Dendritic cell treated with granulocyte-macrophage colony-stimulating factor and Interleukin-4, amounts not matched to agents 40 ng/mL and 50 ng/mL, for 4 days (primary cell): ENCODE results near the gene LRCH1.
"Not testable (repeated sequence)": the region's sequence is repeated elsewhere in the genome, so short reads cannot be mapped to it uniquely, and the experiment has no call there.

Source experiments
- H3K27ac Mint-ChIP-seq: one replicate; pipeline ENCODE4 v1.8.0; 2022; ENCODE audit warnings: mild to moderate bottlenecking, mixed read lengths
- H3K27me3 Mint-ChIP-seq: one replicate; pipeline ENCODE4 v1.8.0; 2022; ENCODE audit warnings: mild to moderate bottlenecking, mixed read lengths
- H3K36me3 Mint-ChIP-seq: one replicate; pipeline ENCODE4 v1.8.0; 2022; ENCODE audit warnings: low read depth, mixed read lengths
- H3K4me1 Mint-ChIP-seq: one replicate; pipeline ENCODE4 v1.8.0; 2022; ENCODE audit warnings: low read depth, mixed read lengths
- H3K4me3 Mint-ChIP-seq: one replicate; pipeline ENCODE4 v1.8.0; 2022; ENCODE audit warnings: mild to moderate bottlenecking, moderate library complexity, mixed read lengths
- H3K9me3 Mint-ChIP-seq: one replicate; pipeline ENCODE4 v1.8.0; 2022; ENCODE audit warnings: mixed read lengths
- intact Hi-C: fragments of 100-400 bp; cut with micrococcal nuclease; formaldehyde crosslinking; loops from one replicate; pipeline ENCODE4 v1.15.0; 2022

LRCH1 gene

GRCh38 chr13:46552889-46553520 lies at the start of gene LRCH1:
LRCH1 (plus strand) TSS chr13:46553170; CDS start chr13:46553397, 227 bp downstream.
- Mint-ChIP-seq H3K27ac (peak within 1 kb of the TSS; percentile 90), H3K9me3 (no peaks in the 10 kb centered on the region), H3K4me1 (peaks cover 39% of the 10 kb centered on the region), H3K4me3 (peak within 1 kb of the TSS; percentile 83), H3K27me3 (peaks cover 5% of the 10 kb centered on the region), H3K36me3 (peaks cover 21% of the 10 kb centered on the region)
- intact Hi-C loops: loop anchor here (2.0 to 5.0 kb wide), 2 partner anchors 44 to 244 kb away; partner anchors contain the start of gene ESD

- H3K27ac Mint-ChIP-seq: no peak overlapping the region
- peaks cover 62% of the 10 kb centered on the region for H3K27me3 Mint-ChIP-seq
- no peaks in the 10 kb centered on the region for H3K9me3 Mint-ChIP-seq
- intact Hi-C loops: no loop called here
- H3K4me3 Mint-ChIP-seq: no peak overlapping the region
- H3K4me1 Mint-ChIP-seq: peaks cover 14% of the 10 kb centered on the region
- no peaks in the 10 kb centered on the region for H3K36me3 Mint-ChIP-seq
Measured at GRCh38 chr13:46504036-46504435, 48.9 kb upstream of the LRCH1 start.

DNA sequence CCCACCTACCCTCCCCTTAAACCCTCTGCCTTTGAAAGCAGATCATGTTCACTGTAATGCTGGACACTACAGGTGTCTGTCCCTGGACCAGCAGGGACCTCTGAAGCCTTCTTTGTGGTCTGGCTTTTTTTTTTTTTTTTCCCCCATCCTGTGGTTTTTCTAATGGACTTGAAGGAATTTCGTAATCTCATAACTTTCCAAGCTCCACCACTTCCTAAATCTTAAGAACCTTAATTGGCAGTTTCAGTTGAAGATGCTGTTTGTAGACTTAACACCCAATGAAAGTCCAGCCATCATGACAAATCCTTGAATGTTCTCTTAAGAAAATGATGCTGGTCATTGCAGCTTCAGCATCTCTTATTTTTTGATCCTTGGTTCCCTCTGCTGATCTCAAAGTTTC lies 45.0 kb upstream of the LRCH1 start:
- peaks cover 14% of the 10 kb centered on the region for H3K4me1 Mint-ChIP-seq
- peaks cover 74% of the 10 kb centered on the region for H3K27me3 Mint-ChIP-seq
- no peak overlapping the region for H3K27ac Mint-ChIP-seq
- no peak overlapping the region for H3K4me3 Mint-ChIP-seq
- H3K9me3 Mint-ChIP-seq: no peaks in the 10 kb centered on the region
- H3K36me3 Mint-ChIP-seq: no peaks in the 10 kb centered on the region
- intact Hi-C loops: no loop called here

DNA sequence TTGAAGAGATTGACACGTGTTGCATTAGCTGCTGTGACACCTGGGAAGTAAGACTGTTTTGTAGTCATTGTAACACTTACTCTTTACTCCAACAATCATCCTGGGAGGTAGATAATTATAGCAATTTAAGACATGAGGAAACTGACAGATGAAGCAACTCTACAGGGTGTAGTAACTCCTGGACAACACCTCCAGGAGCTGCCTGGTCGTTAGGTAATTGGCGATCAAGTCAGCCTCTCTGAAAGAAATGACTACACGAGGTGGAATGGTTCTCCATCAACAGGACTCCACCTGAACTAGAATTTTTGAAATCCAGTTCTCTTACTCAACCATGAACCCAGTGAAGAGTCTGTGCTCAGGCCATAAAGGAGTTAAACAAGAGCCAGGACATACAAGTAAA lies 43.0 kb upstream of the LRCH1 start:
- Mint-ChIP-seq H3K27ac (no peak overlapping the region), H3K4me3 (no peak overlapping the region), H3K27me3 (peaks cover 63% of the 10 kb centered on the region), H3K4me1 (peaks cover 14% of the 10 kb centered on the region), H3K36me3 (no peaks in the 10 kb centered on the region), H3K9me3 (no peaks in the 10 kb centered on the region)
- intact Hi-C loops: no loop called here

GRCh38 chr13:46515803-46516202 lies 37.2 kb upstream of the LRCH1 start:
- Mint-ChIP-seq H3K27ac (no peak overlapping the region), H3K4me3 (no peak overlapping the region), H3K9me3 (no peaks in the 10 kb centered on the region), H3K36me3 (no peaks in the 10 kb centered on the region), H3K4me1 (peaks cover 11% of the 10 kb centered on the region), H3K27me3 (peaks cover 28% of the 10 kb centered on the region)
- intact Hi-C loops: no loop called here

DNA sequence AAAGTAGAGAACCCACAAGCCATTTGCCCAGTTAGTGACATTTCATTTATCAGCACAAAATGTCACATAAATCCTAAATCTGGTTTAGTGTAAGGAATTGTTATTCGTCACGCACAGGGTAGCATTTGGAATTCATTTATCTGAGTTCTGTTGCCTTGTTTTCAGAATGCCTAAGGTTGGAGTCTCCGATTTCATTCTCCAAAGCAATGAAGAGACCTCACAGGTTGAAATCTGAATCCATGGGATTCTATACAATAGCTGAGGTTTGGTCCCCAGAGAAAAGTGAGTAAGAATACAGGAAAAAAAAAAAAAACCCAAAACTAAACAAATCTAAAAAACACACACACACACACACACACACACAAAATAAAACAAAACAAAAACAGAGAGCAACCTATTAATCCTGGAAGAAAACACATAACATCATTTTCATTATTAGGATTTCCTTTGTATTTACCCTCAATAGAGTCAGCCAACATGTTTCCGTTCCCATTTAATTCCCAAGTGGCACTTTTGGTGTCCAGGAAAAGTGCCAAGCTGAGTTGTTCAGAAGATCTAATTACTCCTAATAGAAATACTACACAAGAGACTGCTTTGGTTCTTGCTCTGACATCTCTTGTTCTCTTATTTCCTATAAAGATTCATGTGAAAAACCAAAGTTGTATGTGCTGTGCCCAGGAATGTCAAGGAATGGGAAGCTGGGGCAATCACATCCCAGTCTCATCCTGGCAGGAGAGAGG lies 36.2 kb upstream of the LRCH1 start:
- intact Hi-C loops: no loop called here
- H3K27me3 Mint-ChIP-seq: peaks cover 25% of the 10 kb centered on the region

DNA sequence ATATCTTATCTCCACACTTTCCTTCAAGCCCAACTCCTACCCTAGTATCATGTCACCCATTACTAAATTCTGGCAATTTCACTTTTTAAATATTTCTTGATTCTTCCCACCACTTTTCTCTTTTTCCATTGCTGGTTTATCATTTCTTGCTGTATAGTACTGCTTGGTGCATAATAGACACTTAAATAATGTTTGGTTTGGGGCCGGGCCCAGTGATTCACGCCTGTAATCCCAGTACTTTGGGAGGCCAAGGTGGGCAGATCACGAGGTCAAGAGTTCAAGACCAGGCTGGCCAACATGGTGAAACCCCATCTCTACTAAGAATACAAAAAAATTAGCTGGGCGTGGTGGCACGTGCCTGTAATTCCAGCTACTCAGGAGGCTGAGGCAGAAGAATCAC lies 35.2 kb upstream of the LRCH1 start:
- H3K27ac Mint-ChIP-seq, H3K36me3 Mint-ChIP-seq, H3K9me3 Mint-ChIP-seq, intact Hi-C loops, H3K4me3 Mint-ChIP-seq: not testable (repeated sequence)
- Mint-ChIP-seq H3K27me3 (peaks cover 21% of the 10 kb centered on the region), H3K4me1 (peaks cover 11% of the 10 kb centered on the region)

More for the DNA sequence above, 36.2 kb upstream of the LRCH1 start:
- H3K36me3 Mint-ChIP-seq: no peaks in the 10 kb centered on the region
- H3K9me3 Mint-ChIP-seq: no peaks in the 10 kb centered on the region
- H3K4me3 Mint-ChIP-seq: no peak overlapping the region
- H3K4me1 Mint-ChIP-seq: peaks cover 11% of the 10 kb centered on the region
- H3K27ac Mint-ChIP-seq: no peak overlapping the region

- peaks cover 11% of the 10 kb centered on the region for H3K4me1 Mint-ChIP-seq
- H3K27ac Mint-ChIP-seq: no peak overlapping the region
- no peaks in the 10 kb centered on the region for H3K36me3 Mint-ChIP-seq
- no peak overlapping the region for H3K4me3 Mint-ChIP-seq
- intact Hi-C loops: no loop called here
- peaks cover 19% of the 10 kb centered on the region for H3K27me3 Mint-ChIP-seq
- H3K9me3 Mint-ChIP-seq: no peaks in the 10 kb centered on the region
Measured at GRCh38 chr13:46519182-46519581, 33.8 kb upstream of the LRCH1 start.

GRCh38 chr13:46520166-46520565 lies 32.8 kb upstream of the LRCH1 start:
- intact Hi-C loops: no loop called here
- Mint-ChIP-seq H3K27me3 (peaks cover 19% of the 10 kb centered on the region), H3K9me3 (no peaks in the 10 kb centered on the region), H3K4me3 (no peak overlapping the region), H3K36me3 (no peaks in the 10 kb centered on the region), H3K27ac (no peak overlapping the region), H3K4me1 (peaks cover 11% of the 10 kb centered on the region)

DNA sequence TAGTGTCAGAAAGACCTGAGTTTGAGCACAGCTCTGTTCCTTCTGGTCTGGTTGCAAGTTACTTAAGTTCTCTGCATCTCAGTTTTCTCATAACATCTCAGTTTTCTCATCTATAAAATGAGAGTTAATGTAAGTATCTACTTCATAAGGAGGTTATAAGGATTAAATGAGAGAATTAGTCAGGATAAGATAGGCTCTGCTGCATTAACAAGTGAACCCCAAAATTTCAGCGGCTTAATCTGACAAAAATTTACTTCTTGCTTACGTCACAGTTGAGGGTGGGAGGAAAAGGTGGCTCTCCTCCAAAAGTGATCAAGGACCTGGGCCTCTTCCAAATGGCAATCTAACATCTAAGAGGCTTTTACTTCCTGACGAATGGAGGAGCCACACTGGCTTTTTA lies 31.5 kb upstream of the LRCH1 start:
- Mint-ChIP-seq H3K27ac (no peak overlapping the region), H3K9me3 (no peaks in the 10 kb centered on the region), H3K4me3 (no peak overlapping the region), H3K27me3 (peaks cover 21% of the 10 kb centered on the region), H3K4me1 (peaks cover 5% of the 10 kb centered on the region), H3K36me3 (no peaks in the 10 kb centered on the region)
- intact Hi-C loops: no loop called here

GRCh38 chr13:46521921-46522747 lies 30.8 kb upstream of the LRCH1 start:
- H3K4me1 Mint-ChIP-seq: peaks cover 5% of the 10 kb centered on the region
- H3K27me3 Mint-ChIP-seq: peaks cover 16% of the 10 kb centered on the region
- no peak overlapping the region for H3K27ac Mint-ChIP-seq
- H3K36me3 Mint-ChIP-seq: no peaks in the 10 kb centered on the region
- H3K9me3 Mint-ChIP-seq: no peaks in the 10 kb centered on the region
- intact Hi-C loops: no loop called here
- no peak overlapping the region for H3K4me3 Mint-ChIP-seq

DNA sequence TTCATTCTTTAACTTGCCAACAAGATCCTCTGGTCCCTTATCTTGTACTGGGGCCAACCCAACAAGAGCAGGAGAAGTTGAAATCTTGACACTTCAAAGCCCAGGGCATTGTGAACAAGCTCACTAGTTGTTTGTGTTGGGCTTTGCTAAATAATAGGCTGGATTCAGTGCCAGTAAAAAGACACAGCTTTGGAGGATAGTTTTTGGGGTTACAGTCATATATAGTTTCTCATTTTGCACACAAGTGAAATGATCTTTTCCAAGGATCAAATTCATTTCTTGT lies 30.3 kb upstream of the LRCH1 start:
- Mint-ChIP-seq H3K27ac (no peak overlapping the region), H3K36me3 (no peaks in the 10 kb centered on the region)

GRCh38 chr13:46523972-46524752 lies 28.8 kb upstream of the LRCH1 start:
- H3K36me3 Mint-ChIP-seq: no peaks in the 10 kb centered on the region
- H3K4me3 Mint-ChIP-seq: no peak overlapping the region
- no peaks in the 10 kb centered on the region for H3K9me3 Mint-ChIP-seq

More for the DNA sequence above, 30.3 kb upstream of the LRCH1 start:
- H3K9me3 Mint-ChIP-seq: no peaks in the 10 kb centered on the region
- H3K4me1 Mint-ChIP-seq: peaks cover 5% of the 10 kb centered on the region
- intact Hi-C loops: no loop called here
- peaks cover 12% of the 10 kb centered on the region for H3K27me3 Mint-ChIP-seq
- H3K4me3 Mint-ChIP-seq: no peak overlapping the region

More at GRCh38 chr13:46523972-46524752, 28.8 kb upstream of the LRCH1 start:
- Mint-ChIP-seq H3K27me3 (peaks cover 12% of the 10 kb centered on the region), H3K4me1 (peaks cover 5% of the 10 kb centered on the region), H3K27ac (no peak overlapping the region)
- intact Hi-C loops: no loop called here
